ENCODE results near the gene ERN1. TPM values are rescaled to one million over a fixed set of nuclear protein-coding genes. Genes with fewer than 3 reads are reported as not detected.

ERN1 gene
- total and polyA plus RNA-seq, 2 of the 8 experiments (the other 6 are each of a cell fraction or from before 2014, with no cell fraction given): 1.8 to 3.9 TPM

DNA sequence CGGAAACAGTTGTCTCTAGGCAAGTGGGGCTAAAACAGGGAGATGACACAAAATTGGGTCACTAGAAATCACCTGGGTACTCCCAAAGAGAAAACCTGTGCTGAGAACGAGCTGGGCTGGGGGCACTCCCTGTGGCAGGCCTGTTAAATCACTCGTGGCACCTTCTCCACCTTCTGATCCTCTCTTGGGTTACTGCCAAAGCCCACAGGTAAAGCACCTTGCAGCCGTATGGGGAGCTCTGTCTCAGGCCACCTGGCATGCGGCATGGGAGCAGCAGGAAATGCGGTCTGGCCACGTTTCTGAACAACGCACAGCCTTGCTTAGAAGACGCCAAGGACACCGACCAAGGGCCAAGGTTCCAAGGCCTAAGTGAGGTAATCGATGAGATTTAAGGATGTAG is 88.0 kb downstream of the ERN1 start (continued):
- no peak for TF ChIP-seq SIRT6 (IDR thresholded peaks at IDR 0.05; ENCODE audit: low read length)
- no peak for TF ChIP-seq GABPA (IDR thresholded peaks at IDR 0.05; ENCODE audit: borderline replicate concordance, insufficient read depth, low read length)
- no peak for TF ChIP-seq TAF7 (optimal IDR thresholded peaks at IDR 0.05; ENCODE audit: borderline replicate concordance, low read depth, low read length)
- TF ChIP-seq NANOG (IDR thresholded peaks at IDR 0.05; ENCODE audit: insufficient read depth, low read depth, low read length, poor library complexity, severe bottlenecking): no peak
- no peak for TF ChIP-seq YY1 (IDR thresholded peaks at IDR 0.05; ENCODE audit: low read depth, low read length)
